Sigmoid colon (tissue), 4 donors: Measurements from ENCODE around the gene RBM12.
"Not testable (repeated sequence)": the region's sequence is repeated elsewhere in the genome, so short reads cannot be mapped to it uniquely, and the experiment has no call there.

Experiments
- CTCF ChIP-seq, 4 experiments: fragments of 450-650 bp in 3 of 4; fragments of 200-600 bp in 1 of 4; IDR thresholded peaks; one replicate each; pipeline ENCODE4 v1.5.1; 2016 to 2019; ENCODE audit warnings: antibody characterized with exemption in 4 of 4, mild to moderate bottlenecking in 3 of 4, moderate library complexity in 2 of 4
- EP300 ChIP-seq, 4 donors: sonication (generic); formaldehyde crosslinking; IDR thresholded peaks; one replicate each; pipeline ENCODE4 v1.6.1; 2017; ENCODE audit warnings: antibody characterized with exemption in 4 of 4
- POLR2A ChIP-seq, 2 donors: fragments of 450-650 bp; IDR thresholded peaks; one replicate each; pipeline ENCODE4 v1.6.1; 2016; ENCODE audit warnings: antibody characterized with exemption in 2 of 2, mild to moderate bottlenecking in 2 of 2, moderate library complexity in 2 of 2
- POLR2AphosphoS5 ChIP-seq, 4 donors: sonication (generic); formaldehyde crosslinking; IDR thresholded peaks; one replicate each; pipeline ENCODE4 v1.6.1; 2017; ENCODE audit warnings: antibody characterized with exemption in 4 of 4

GRCh38 chr20:35705894-35706293 is 41.2 kb upstream of the RBM12 start:
- not testable (repeated sequence) for TF ChIP-seq POLR2A, CTCF, POLR2AphosphoS5, EP300 (IDR thresholded peaks at IDR 0.05)
